ENCODE measurements around the gene LIF. TPM values are rescaled to one million over a fixed set of nuclear protein-coding genes. Genes with fewer than 3 reads are reported as not detected.

The LIF gene
- total and polyA plus RNA-seq, 2 of the 4 experiments (the other 2 are of a cell fraction) = 130 to 214 TPM

DNA sequence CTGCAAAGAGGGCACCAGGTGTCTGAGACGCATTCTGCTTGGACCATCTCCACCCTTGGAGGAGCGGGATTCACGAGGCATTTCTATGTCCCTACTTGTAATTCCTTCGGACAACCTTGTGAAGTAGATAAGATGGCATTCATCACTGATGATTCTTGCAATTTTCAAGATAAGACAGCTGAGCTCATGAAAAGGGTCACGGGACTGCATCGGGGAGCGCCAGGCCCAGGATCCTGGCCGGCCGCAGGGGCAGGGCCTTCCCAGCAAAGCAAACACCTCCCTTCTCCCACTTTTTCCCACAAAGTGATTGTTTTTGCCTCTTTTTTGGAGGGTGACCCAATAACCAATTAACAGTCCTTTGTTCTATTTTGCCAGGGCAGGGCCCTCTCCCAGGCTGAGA is 8.4 kb downstream of the LIF start:
- Histone ChIP-seq H3K9me3 (ENCODE audit: control insufficient read depth, insufficient read depth, low read length) (no peaks in the 10 kb centered on the region), H3K9ac (ENCODE audit: low read depth, low read length) (0 out of 2 replicates have a peak overlapping the region, but pooled peaks have one; percentile 7), H2AFZ (replicated peaks; ENCODE audit: low read length, poor library complexity) (peak overlapping the region; percentile 10), H2BK5ac (ENCODE audit: low read depth, low read length, poor library complexity, severe bottlenecking) (peak overlapping the region; percentile 22), H3K18ac (ENCODE audit: low read depth, low read length) (peak overlapping the region; percentile 16), H3K9me1 (ENCODE audit: insufficient read depth, low read length) (peaks cover 15% of the 10 kb centered on the region), H2BK20ac (ENCODE audit: low read depth, low read length) (peak overlapping the region; percentile 53), H2AK9ac (replicated peaks; ENCODE audit: low read depth, low read length, poor library complexity) (peak overlapping the region; percentile 72), H4K91ac (ENCODE audit: insufficient read depth, low read depth, low read length) (peak overlapping the region; percentile 90), H3K27ac (ENCODE audit: insufficient read depth, low read length) (peak overlapping the region; percentile 40), H4K8ac (ENCODE audit: low read depth in 2 of 2, low read length in 2 of 2) (peak overlapping the region; percentile 68 to 99), H2AK5ac (ENCODE audit: low read depth, low read length) (peak overlapping the region; percentile 94), H2BK120ac (ENCODE audit: low read depth, low read length) (peak overlapping the region; percentile 76), H3K79me1 (ENCODE audit: low read depth in 1 of 2, low read length in 2 of 2) (peaks cover 9 to 27% of the 10 kb centered on the region in 2 experiments; a peak in 3 of 4 replicates), H3K4me3 (ENCODE audit: insufficient read depth, low read depth, low read length) (no peak overlapping the region), H3K4ac (ENCODE audit: low read depth, low read length) (peak overlapping the region; percentile 65), H3K4me2 (ENCODE audit: low read depth, low read length) (no peak overlapping the region), H3K4me1 (ENCODE audit: control insufficient read depth, insufficient read depth, low read length) (peaks cover 56% of the 10 kb centered on the region), H3K56ac (ENCODE audit: extremely low read depth, insufficient read depth, low read length) (no peak overlapping the region; the same call in 1 of the 2 replicates), H3K14ac (replicated peaks; ENCODE audit: low read depth, low read length) (no peak overlapping the region), H3K23ac (ENCODE audit: low read depth, low read length) (no peak overlapping the region), H3K36me3 (ENCODE audit: control insufficient read depth, insufficient read depth, low read length) (peaks cover 27% of the 10 kb centered on the region), H4K20me1 (ENCODE audit: insufficient read depth, low read length) (no peaks in the 10 kb centered on the region), H2BK15ac (ENCODE audit: low read depth, low read length) (peak overlapping the region; percentile 83; the same call in 2 of the 3 replicates), H4K5ac (ENCODE audit: low read depth, low read length) (peak overlapping the region; percentile 43), H3K27me3 (ENCODE audit: control insufficient read depth, insufficient read depth, low read length) (no peaks in the 10 kb centered on the region)
- DNase-seq (no peak), ATAC-seq (ENCODE audit: low read depth) (no peak)
- 88% methylated on average over 3 of the region's 9 CpGs; no CpG with 5 or more reads in 1 of the 2 experiments for WGBS, 2 experiments (ENCODE audit: extremely low coverage in 2 of 2, insufficient read length in 1 of 2)
- in situ Hi-C loops (cut with MboI; ENCODE audit: low sequenced_read_pairs) = no loop called here
- intact Hi-C loops (cut with micrococcal nuclease) = loop anchor here (2.0 to 5.0 kb wide), 2 partner anchors 25 to 41 kb away; no protein-coding TSS in a partner anchor
- no TSS peak for BruUV-seq (replicated peaks)
- ChIA-PET POLR2A (ENCODE audit: unreplicated experiment) (interaction anchor here (1.1 kb wide), 1 partner anchor 13 kb away, joined by 3 read pairs; no protein-coding TSS in a partner anchor), CTCF (no interaction called here)
- TF ChIP-seq NFE2L2 (IDR thresholded peaks at IDR 0.05; ENCODE audit: low read depth, low read length) (no peak), MAZ (IDR thresholded peaks at IDR 0.05; ENCODE audit: borderline replicate concordance, low read depth, low read length) (no peak), CHD1 (IDR thresholded peaks at IDR 0.05; ENCODE audit: low read depth, low read length) (no peak), MAFK (IDR thresholded peaks at IDR 0.05; ENCODE audit: low read depth, low read length) (no peak), USF2 (IDR thresholded peaks at IDR 0.05; ENCODE audit: low read depth, low read length) (no peak), RCOR1 (IDR thresholded peaks at IDR 0.05; ENCODE audit: insufficient replicate concordance, low read length) (no peak), MXI1 (IDR thresholded peaks at IDR 0.05; ENCODE audit: borderline replicate concordance, low read depth, low read length) (no peak)
- TF ChIP-seq, protein P1, sequence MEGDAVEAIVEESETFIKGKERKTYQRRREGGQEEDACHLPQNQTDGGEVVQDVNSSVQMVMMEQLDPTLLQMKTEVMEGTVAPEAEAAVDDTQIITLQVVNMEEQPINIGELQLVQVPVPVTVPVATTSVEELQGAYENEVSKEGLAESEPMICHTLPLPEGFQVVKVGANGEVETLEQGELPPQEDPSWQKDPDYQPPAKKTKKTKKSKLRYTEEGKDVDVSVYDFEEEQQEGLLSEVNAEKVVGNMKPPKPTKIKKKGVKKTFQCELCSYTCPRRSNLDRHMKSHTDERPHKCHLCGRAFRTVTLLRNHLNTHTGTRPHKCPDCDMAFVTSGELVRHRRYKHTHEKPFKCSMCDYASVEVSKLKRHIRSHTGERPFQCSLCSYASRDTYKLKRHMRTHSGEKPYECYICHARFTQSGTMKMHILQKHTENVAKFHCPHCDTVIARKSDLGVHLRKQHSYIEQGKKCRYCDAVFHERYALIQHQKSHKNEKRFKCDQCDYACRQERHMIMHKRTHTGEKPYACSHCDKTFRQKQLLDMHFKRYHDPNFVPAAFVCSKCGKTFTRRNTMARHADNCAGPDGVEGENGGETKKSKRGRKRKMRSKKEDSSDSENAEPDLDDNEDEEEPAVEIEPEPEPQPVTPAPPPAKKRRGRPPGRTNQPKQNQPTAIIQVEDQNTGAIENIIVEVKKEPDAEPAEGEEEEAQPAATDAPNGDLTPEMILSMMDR (conservative IDR thresholded peaks at IDR 0.05; ENCODE audit: low read depth, low read length) = no peak
- dilution Hi-C loops (cut with HindIII; ENCODE audit: low sequenced_read_pairs, unreplicated experiment) = no loop called here
